WERI-Rb-1 (cell line): ENCODE results near the gene FANK1.

Experiments
- DNase-seq: peaks from one replicate; pipeline ENCODE4 v3.0.0-alpha.2; 2020
- H3K27ac ChIP-seq: fragments of 250-450 bp; sonication (Bioruptor Pico); 2 replicates; pipeline ENCODE4 v1.5.1; 2020; ENCODE audit warnings: mild to moderate bottlenecking, moderate library complexity
- H3K27me3 ChIP-seq: fragments of 250-450 bp; sonication (Bioruptor Pico); 2 replicates; pipeline ENCODE4 v1.5.1; 2021; ENCODE audit warnings: mild to moderate bottlenecking, low read depth, moderate library complexity; ENCODE audit not compliant: insufficient read depth, severe bottlenecking
- H3K36me3 ChIP-seq: fragments of 250-450 bp; sonication (Bioruptor Pico); 2 replicates; pipeline ENCODE4 v1.5.1; 2020; ENCODE audit warnings: mild to moderate bottlenecking, moderate library complexity
- H3K4me3 ChIP-seq: 2 replicates; pipeline ENCODE4 v1.5.1; 2011; ENCODE audit warnings: low read depth, mild to moderate bottlenecking, control low read depth, low read length
- H3K9me3 ChIP-seq: fragments of 250-450 bp; sonication (Bioruptor Pico); 2 replicates; pipeline ENCODE4 v1.5.1; 2021; ENCODE audit warnings: mild to moderate bottlenecking, moderate library complexity; ENCODE audit not compliant: severe bottlenecking
- CTCF ChIP-seq: IDR thresholded peaks from 2 replicates; pipeline ENCODE4 v1.5.1; 2011; ENCODE audit warnings: low read depth, mild to moderate bottlenecking, control low read depth, inconsistent platforms, low read length

The FANK1 gene

GRCh38 chr10:126017961-126018560, 121.7 kb downstream of the FANK1 start:
- no peaks in the 10 kb centered on the region for H3K9me3 ChIP-seq
- no peak overlapping the region for H3K4me3 ChIP-seq
- no peak overlapping the region for H3K27ac ChIP-seq
- no peaks in the 10 kb centered on the region for H3K36me3 ChIP-seq
- no peaks in the 10 kb centered on the region for H3K27me3 ChIP-seq
- DNase-seq: no peak
- TF ChIP-seq CTCF: no peak

- Histone ChIP-seq H3K4me3 (no peak overlapping the region), H3K27me3 (no peaks in the 10 kb centered on the region), H3K9me3 (no peaks in the 10 kb centered on the region), H3K27ac (no peak overlapping the region), H3K36me3 (no peaks in the 10 kb centered on the region)
- peak; percentile 81 for DNase-seq
- no peak for TF ChIP-seq CTCF
Observed at GRCh38 chr10:126021833-126022500, 125.6 kb downstream of the FANK1 start.

GRCh38 chr10:126022841-126023240, 126.5 kb downstream of the FANK1 start:
- no peaks in the 10 kb centered on the region for H3K27me3 ChIP-seq
- no peak for DNase-seq
- TF ChIP-seq CTCF: no peak
- H3K36me3 ChIP-seq: no peaks in the 10 kb centered on the region
- H3K4me3 ChIP-seq: no peak overlapping the region
- no peak overlapping the region for H3K27ac ChIP-seq
- H3K9me3 ChIP-seq: no peaks in the 10 kb centered on the region

- H3K27me3 ChIP-seq: no peaks in the 10 kb centered on the region
- no peak for DNase-seq
- H3K27ac ChIP-seq: no peak overlapping the region
- H3K9me3 ChIP-seq: peaks cover 3% of the 10 kb centered on the region
- H3K36me3 ChIP-seq: no peaks in the 10 kb centered on the region
- no peak for TF ChIP-seq CTCF
- H3K4me3 ChIP-seq: no peak overlapping the region
Observed at GRCh38 chr10:126027692-126028091, 131.3 kb downstream of the FANK1 start.

- DNase-seq: no peak
- Histone ChIP-seq H3K27me3 (no peaks in the 10 kb centered on the region), H3K27ac (no peak overlapping the region), H3K4me3 (no peak overlapping the region), H3K9me3 (peaks cover 5% of the 10 kb centered on the region), H3K36me3 (no peaks in the 10 kb centered on the region)
- no peak for TF ChIP-seq CTCF
Observed at GRCh38 chr10:126029999-126030398, 133.6 kb downstream of the FANK1 start.

GRCh38 chr10:126034586-126034985, 138.2 kb downstream of the FANK1 start:
- Histone ChIP-seq H3K27me3 (no peaks in the 10 kb centered on the region), H3K4me3 (no peak overlapping the region), H3K27ac (no peak overlapping the region), H3K9me3 (peaks cover 3% of the 10 kb centered on the region), H3K36me3 (no peaks in the 10 kb centered on the region)
- no peak for DNase-seq
- no peak for TF ChIP-seq CTCF
